Kidney epithelial cell (primary cell): ENCODE measurements around the gene RABGAP1L. TPM values are rescaled to one million over a fixed set of nuclear protein-coding genes. Genes with fewer than 3 reads are reported as not detected.

ENCODE experiments used
- DNase-seq: peaks from one replicate; pipeline ENCODE4 v3.0.0-alpha.2; 2010; ENCODE audit warnings: low read depth
- H3K27me3 ChIP-seq: 2 replicates; pipeline ENCODE4 v1.6.0; 2011; ENCODE audit warnings: low read length; ENCODE audit not compliant: control insufficient read depth, insufficient read depth
- H3K36me3 ChIP-seq: 2 replicates; pipeline ENCODE4 v1.5.1; 2011; ENCODE audit warnings: low read length; ENCODE audit not compliant: control insufficient read depth, insufficient read depth
- H3K4me3 ChIP-seq: 2 replicates; pipeline ENCODE4 v1.5.1; 2011; ENCODE audit warnings: low read depth, mild to moderate bottlenecking, control low read depth, low read length
- CTCF ChIP-seq: IDR thresholded peaks from 2 replicates; pipeline ENCODE4 v1.5.1; 2011; ENCODE audit warnings: mild to moderate bottlenecking, moderate library complexity, low read length, control low read depth, inconsistent platforms; ENCODE audit not compliant: insufficient read depth, poor library complexity, severe bottlenecking
- total RNA-seq: library from RNA; depleted of rRNA; stranded (reverse); fragments of >200 nt; gene quantifications from 2 replicates; pipeline ENCODE4 v1.2.3, GENCODE V29; 2015

The RABGAP1L gene
- total RNA-seq, 1 donor from 2014 or later, result 22.1 TPM

DNA sequence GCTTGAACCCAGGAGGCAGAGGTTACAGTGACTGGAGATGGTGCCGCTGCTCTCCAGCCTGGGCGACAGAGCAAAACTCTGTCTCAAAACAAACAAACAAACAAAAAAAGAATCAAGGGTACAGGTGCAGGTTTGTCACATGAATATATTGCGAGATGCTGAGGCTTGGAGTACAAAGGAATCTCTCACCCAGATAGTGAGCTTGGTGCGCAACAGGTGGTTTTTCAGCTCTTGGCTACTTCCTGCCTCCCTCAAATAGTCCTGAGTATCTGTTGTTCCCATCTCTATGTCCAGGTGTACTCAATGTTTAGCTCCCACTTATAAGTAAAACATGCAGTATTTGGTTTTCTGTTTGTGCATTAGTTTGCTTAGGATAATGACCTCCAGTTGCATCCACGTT lies 666.5 kb downstream of the RABGAP1L start:
- H3K4me3 ChIP-seq, result no peak overlapping the region
- DNase-seq, result no peak
- no peak for TF ChIP-seq CTCF
- no peaks in the 10 kb centered on the region for H3K36me3 ChIP-seq
- H3K27me3 ChIP-seq, result no peaks in the 10 kb centered on the region

DNA sequence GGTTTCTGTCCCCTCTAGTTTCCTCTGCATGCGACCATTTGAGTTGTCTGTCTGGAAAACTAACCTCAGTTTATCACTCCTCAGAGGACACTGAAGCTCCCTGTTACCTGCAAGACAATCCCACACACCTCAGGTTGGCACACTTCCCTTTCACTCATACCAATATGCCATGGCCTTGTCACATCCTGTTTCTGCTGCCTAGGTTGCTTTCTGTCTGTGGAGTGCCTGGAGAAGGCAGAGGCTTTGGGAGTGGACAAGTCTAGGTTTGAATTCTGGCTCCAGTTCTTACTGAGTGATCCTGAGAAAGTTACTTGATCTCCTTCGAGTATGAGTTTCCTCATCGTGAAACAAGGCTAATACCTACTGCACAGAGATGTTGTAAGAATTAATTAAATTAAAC lies 668.9 kb downstream of the RABGAP1L start:
- no peak overlapping the region for H3K4me3 ChIP-seq
- DNase-seq, result no peak
- TF ChIP-seq CTCF, result no peak
- no peaks in the 10 kb centered on the region for H3K27me3 ChIP-seq
- H3K36me3 ChIP-seq, result no peaks in the 10 kb centered on the region

DNA sequence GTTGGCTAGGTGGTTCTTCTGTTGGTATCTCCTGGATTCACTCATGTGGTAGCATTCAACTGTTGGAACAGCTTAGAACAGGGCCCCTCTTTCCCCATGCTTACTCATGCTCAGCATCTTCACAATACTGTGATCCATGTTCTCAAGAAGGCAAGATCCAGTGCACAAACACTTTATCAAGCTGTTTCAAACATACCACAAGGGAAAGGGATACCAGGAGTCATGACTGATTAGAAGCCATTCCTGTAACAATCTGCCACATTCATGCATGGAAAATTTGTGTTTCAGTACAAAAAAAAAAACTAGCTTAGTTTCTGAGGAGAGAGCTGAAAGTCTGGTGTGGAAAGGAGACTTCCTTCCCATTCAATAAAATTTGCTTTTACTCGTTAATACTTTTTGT lies 670.7 kb downstream of the RABGAP1L start:
- Histone ChIP-seq H3K36me3 (no peaks in the 10 kb centered on the region), H3K4me3 (no peak overlapping the region), H3K27me3 (no peaks in the 10 kb centered on the region)
- no peak for TF ChIP-seq CTCF
- no peak for DNase-seq

GRCh38 chr1:174836543-174836942 lies 677.2 kb downstream of the RABGAP1L start:
- Histone ChIP-seq H3K4me3 (no peak overlapping the region), H3K27me3 (no peaks in the 10 kb centered on the region), H3K36me3 (no peaks in the 10 kb centered on the region)
- no peak for TF ChIP-seq CTCF
- DNase-seq, result no peak

DNA sequence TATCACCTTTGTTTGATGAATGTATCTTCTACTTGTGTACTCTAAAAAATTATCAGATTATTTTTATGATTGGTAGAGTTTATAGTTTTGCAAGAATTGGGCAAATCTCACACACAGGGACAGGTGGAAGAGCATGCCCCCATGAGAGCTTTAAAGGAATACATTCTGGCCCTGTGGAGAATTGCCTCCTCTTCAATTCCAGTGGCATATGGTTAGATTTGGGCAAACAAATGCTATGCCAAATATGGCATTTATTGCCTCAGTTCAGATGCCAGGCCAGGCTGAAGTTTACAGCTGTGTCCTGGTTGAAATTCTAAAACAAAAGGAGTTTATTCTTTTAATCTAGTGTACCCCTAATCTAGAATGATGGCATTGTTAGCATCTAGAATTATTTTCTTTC lies 678.1 kb downstream of the RABGAP1L start:
- Histone ChIP-seq H3K27me3 (no peaks in the 10 kb centered on the region), H3K36me3 (no peaks in the 10 kb centered on the region), H3K4me3 (no peak overlapping the region)
- TF ChIP-seq CTCF, result no peak
- no peak for DNase-seq

DNA sequence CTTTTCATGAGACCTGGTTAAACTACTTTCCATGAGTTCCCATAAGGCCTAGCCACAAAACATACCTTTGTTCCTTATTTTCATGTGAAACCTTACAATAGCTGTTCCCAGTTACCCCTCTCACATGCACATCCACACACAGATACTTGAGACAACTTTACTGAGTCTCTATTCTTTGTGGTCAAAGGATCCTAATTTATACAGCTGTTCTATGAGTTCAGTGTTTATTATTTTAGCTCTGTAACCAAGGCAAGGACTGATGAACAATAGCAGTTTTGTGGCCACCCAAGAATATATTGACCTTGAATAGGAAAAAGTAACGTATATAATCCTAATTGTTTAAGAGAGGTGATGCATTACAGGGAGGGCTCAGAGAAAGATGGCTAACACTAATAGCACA lies 679.9 kb downstream of the RABGAP1L start:
- Histone ChIP-seq H3K36me3 (no peaks in the 10 kb centered on the region), H3K4me3 (no peak overlapping the region), H3K27me3 (no peaks in the 10 kb centered on the region)
- no peak for DNase-seq
- no peak for TF ChIP-seq CTCF
